Calu3 (cell line): Measurements from ENCODE around the gene FOXL2. TPM values are rescaled to one million over a fixed set of nuclear protein-coding genes. Genes with fewer than 3 reads are reported as not detected.
A peak's percentile ranks its signal among the peaks of the same experiment; 100 is the strongest.

Source experiments
- BruUV-seq: library from RNA; stranded (reverse); fragments of 400-500 nt; replicated peaks from 2 replicates; lab custom pipeline; 2021; lab: Mats Ljungman, UMichigan
- CTCF ChIA-PET: fragments of 300-600 bp; sonication (Branson Sonifier 250); formaldehyde crosslinking; loops from one replicate; lab custom pipeline; 2022; ENCODE audit warnings: antibody characterized with exemption; lab: Charles Lee
- DNase-seq: peaks from one replicate; pipeline ENCODE4 v3.0.0; 2022
- H3K27ac Mint-ChIP-seq: one replicate; pipeline ENCODE4 v1.8.0; 2022; ENCODE audit warnings: mixed read lengths; ENCODE audit not compliant: unreplicated experiment
- H3K27me3 Mint-ChIP-seq: one replicate; pipeline ENCODE4 v1.8.0; 2022; ENCODE audit warnings: mixed read lengths; ENCODE audit not compliant: unreplicated experiment
- H3K36me3 Mint-ChIP-seq: one replicate; pipeline ENCODE4 v1.8.0; 2022; ENCODE audit warnings: mild to moderate bottlenecking, moderate library complexity, mixed read lengths; ENCODE audit not compliant: insufficient read depth, unreplicated experiment
- H3K4me1 Mint-ChIP-seq: one replicate; pipeline ENCODE4 v1.8.0; 2022; ENCODE audit warnings: mild to moderate bottlenecking, low read depth, mixed read lengths; ENCODE audit not compliant: unreplicated experiment
- H3K4me3 Mint-ChIP-seq: one replicate; pipeline ENCODE4 v1.8.0; 2022; ENCODE audit warnings: mild to moderate bottlenecking, low read depth, moderate library complexity, mixed read lengths; ENCODE audit not compliant: unreplicated experiment
- H3K9me3 Mint-ChIP-seq: one replicate; pipeline ENCODE4 v1.8.0; 2022; ENCODE audit warnings: low read depth, mixed read lengths; ENCODE audit not compliant: unreplicated experiment
- CTCF ChIP-seq: fragments of 200-600 bp; IDR thresholded peaks from one replicate; pipeline ENCODE4 v1.8.0; 2022; ENCODE audit warnings: antibody characterized with exemption; ENCODE audit not compliant: unreplicated experiment
- intact Hi-C: fragments of 100-400 bp; cut with micrococcal nuclease; formaldehyde crosslinking; loops from one replicate; pipeline ENCODE4 v1.10.0; 2022; ENCODE audit not compliant: unreplicated experiment
- total RNA-seq: library from RNA; stranded (reverse); gene quantifications from 2 replicates; pipeline ENCODE4 v1.2.3, GENCODE V29; 2022

FOXL2 gene
- total RNA-seq, 1 experiment from 2014 or later = 0.42 TPM

- intact Hi-C loops = loop anchor here (5.0 kb wide), 2 partner anchors 88 to 163 kb away; no protein-coding TSS in a partner anchor
- CTCF ChIA-PET = interaction anchor here (0.7 to 1.9 kb wide), 5 partner anchors 8 to 399 kb away, joined by 3 to 12 read pairs (median 3); no protein-coding TSS in a partner anchor
- Mint-ChIP-seq H3K36me3 (peaks cover 27% of the 10 kb centered on the region), H3K27me3 (peaks cover 93% of the 10 kb centered on the region), H3K4me1 (peaks cover 16% of the 10 kb centered on the region), H3K4me3 (no peak overlapping the region), H3K9me3 (no peaks in the 10 kb centered on the region), H3K27ac (no peak overlapping the region)
- no peak for TF ChIP-seq CTCF
- no TSS peak for BruUV-seq
- DNase-seq = no peak
Measured at GRCh38 chr3:138943724-138944653, 2.9 kb downstream of the FOXL2 start.

DNA sequence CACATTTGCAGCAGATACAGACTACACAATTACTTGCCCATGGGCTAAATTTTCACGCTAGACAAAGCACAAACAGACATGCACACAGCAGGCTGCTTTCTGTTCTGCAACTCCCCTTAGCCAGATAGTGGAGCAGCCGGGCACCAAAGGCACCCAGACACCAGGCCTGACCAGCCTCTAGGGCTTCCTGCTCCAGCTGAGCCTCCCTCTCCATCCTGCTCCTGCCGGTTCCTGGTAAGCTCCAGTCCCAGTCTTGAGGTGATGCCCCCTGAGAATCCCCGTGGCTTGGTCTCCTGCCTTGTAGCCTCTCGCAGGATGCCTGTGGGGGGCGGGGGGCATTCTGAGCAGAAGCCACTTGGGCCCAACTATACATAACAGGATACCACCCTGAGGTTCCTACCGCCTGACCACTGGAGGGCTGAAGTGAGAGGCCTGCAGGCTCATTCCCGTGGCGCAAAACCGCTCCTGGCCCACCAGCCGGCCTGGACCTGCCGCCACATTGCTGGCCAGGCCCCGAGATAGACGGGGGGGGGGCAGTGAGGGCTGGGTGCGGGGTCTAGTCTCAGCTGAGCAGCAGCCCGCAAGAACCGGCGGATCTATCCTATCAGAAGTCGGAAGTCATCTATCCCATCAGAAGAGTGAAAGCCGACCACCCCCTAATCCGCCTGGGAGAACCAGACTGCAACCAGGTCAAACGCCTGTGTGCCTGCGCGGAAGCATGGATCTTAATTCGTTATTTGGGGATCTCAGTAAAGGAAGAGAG, 3.9 kb downstream of the FOXL2 start:
- H3K9me3 Mint-ChIP-seq = no peaks in the 10 kb centered on the region
- no TSS peak for BruUV-seq
- TF ChIP-seq CTCF = no peak
- CTCF ChIA-PET = no interaction called here
- H3K4me1 Mint-ChIP-seq = peaks cover 23% of the 10 kb centered on the region
- H3K36me3 Mint-ChIP-seq = peaks cover 27% of the 10 kb centered on the region
- no peak for DNase-seq
- intact Hi-C loops = loop anchor here (5.0 kb wide), 2 partner anchors 89 to 164 kb away; no protein-coding TSS in a partner anchor
- H3K4me3 Mint-ChIP-seq = no peak overlapping the region
- H3K27ac Mint-ChIP-seq = no peak overlapping the region
- H3K27me3 Mint-ChIP-seq = peaks cover 93% of the 10 kb centered on the region

DNA sequence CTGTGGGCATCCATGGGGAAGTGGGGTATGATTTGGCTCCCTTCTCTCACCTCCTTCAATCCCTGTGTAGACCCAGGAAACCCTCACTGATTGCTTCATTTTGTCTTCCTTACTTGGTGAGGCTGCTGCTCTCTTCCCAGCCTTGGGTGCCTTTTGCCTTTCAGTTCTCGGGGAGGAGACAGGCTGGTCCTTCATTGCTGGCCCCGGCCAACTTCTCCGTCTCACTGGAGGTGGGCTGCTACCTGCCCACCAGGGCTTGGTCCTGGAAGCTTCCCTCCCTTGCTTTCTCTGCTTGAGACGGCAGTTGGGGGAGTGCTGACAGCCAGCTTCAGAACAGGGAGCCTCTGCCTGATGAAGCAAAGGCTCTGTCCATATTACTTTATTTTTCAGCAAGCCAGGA, 4.7 kb downstream of the FOXL2 start:
- no TSS peak for BruUV-seq
- no peak overlapping the region for H3K4me3 Mint-ChIP-seq
- H3K27ac Mint-ChIP-seq = no peak overlapping the region
- intact Hi-C loops = loop anchor here (5.0 kb wide), 2 partner anchors 90 to 165 kb away; no protein-coding TSS in a partner anchor
- H3K36me3 Mint-ChIP-seq = peaks cover 25% of the 10 kb centered on the region
- peaks cover 93% of the 10 kb centered on the region for H3K27me3 Mint-ChIP-seq
- TF ChIP-seq CTCF = no peak
- peaks cover 26% of the 10 kb centered on the region for H3K4me1 Mint-ChIP-seq
- no peaks in the 10 kb centered on the region for H3K9me3 Mint-ChIP-seq
- CTCF ChIA-PET = no interaction called here
- no peak for DNase-seq

DNA sequence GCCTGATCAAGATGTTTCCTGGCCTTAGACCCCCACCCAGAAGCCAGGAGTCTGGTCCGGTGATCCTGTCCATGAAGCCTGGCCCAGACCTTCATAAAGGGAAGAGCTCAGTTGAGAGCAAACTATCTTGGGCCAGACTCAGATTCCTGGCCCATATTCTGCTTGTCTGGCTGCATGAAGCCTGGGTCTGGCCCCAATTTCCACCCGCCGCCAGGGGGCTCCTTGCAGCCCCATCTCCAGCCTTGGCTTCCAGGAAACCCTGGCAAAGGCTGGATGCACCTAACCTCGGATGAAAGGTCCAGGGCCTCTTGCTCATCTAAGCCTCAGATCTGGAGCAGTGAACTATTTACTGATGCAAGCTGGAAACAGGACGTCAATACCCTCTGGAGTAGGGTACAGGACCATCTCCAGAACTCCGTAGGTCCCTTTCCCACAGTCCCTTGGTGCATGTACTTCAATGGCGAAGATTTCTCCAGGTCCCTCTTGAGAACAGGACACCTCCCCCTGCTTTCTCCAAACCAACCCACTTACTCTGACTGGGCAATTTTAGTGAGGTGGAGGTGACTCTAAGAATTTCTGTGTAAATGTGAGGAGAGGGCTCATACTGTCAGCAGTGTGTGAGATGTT, 5.6 kb downstream of the FOXL2 start:
- H3K36me3 Mint-ChIP-seq = peaks cover 27% of the 10 kb centered on the region
- peak; percentile 91 for DNase-seq
- no peak overlapping the region for H3K27ac Mint-ChIP-seq
- TF ChIP-seq CTCF = peak; percentile 93
- CTCF ChIA-PET = interaction anchor here (1.2 to 1.7 kb wide), 3 partner anchors 11 to 388 kb away, joined by 4 to 5 read pairs (median 4); no protein-coding TSS in a partner anchor
- H3K4me1 Mint-ChIP-seq = peaks cover 31% of the 10 kb centered on the region
- H3K27me3 Mint-ChIP-seq = peaks cover 94% of the 10 kb centered on the region
- intact Hi-C loops = loop anchor here (1.0 to 5.0 kb wide), 4 partner anchors 38 to 388 kb away; no protein-coding TSS in a partner anchor
- no peak overlapping the region for H3K4me3 Mint-ChIP-seq
- no peaks in the 10 kb centered on the region for H3K9me3 Mint-ChIP-seq
- BruUV-seq = no TSS peak
